HL-60 (cell line): ENCODE data around the gene GALNT17.

ENCODE experiments used
- DNase-seq, 2 experiments: peaks; one replicate each; pipeline ENCODE4 v3.0.0-alpha.2; 2010 to 2020; ENCODE audit warnings: low read depth in 1 of 2, low spot score in 1 of 2
- H3K27ac ChIP-seq: fragments of 250-450 bp; sonication (Bioruptor Pico); replicated peaks from 2 replicates; pipeline ENCODE4 v1.5.1; 2020; ENCODE audit warnings: mild to moderate bottlenecking, moderate library complexity
- H3K27me3 ChIP-seq: fragments of 250-450 bp; sonication (Bioruptor Pico); 2 replicates; pipeline ENCODE4 v1.5.1; 2021; ENCODE audit warnings: mild to moderate bottlenecking, moderate library complexity; ENCODE audit not compliant: insufficient read depth, poor library complexity, severe bottlenecking
- H3K4me3 ChIP-seq: replicated peaks from 2 replicates; pipeline ENCODE4 v1.5.1; 2011; ENCODE audit warnings: mild to moderate bottlenecking, control low read depth, low read length; ENCODE audit not compliant: insufficient read depth
- GABPA ChIP-seq: IDR thresholded peaks from 2 replicates; pipeline ENCODE4 v1.6.1; 2012; ENCODE audit warnings: low read depth
- POLR2AphosphoS5 ChIP-seq: IDR thresholded peaks from 2 replicates; pipeline ENCODE4 v1.6.1; 2012; ENCODE audit warnings: low read depth
- SPI1 ChIP-seq: IDR thresholded peaks from 2 replicates; pipeline ENCODE4 v1.6.1; 2012; ENCODE audit warnings: low read depth, mild to moderate bottlenecking, borderline replicate concordance
- TF ChIP-seq, protein P1 (sequence below): IDR thresholded peaks from 2 replicates; pipeline ENCODE4 v1.6.1; 2012; ENCODE audit warnings: low read depth; ENCODE audit not compliant: insufficient replicate concordance
- TF ChIP-seq, protein P2 (sequence below): IDR thresholded peaks from one replicate; pipeline ENCODE4 v1.5.1; 2011; ENCODE audit warnings: low read length, control low read depth, inconsistent platforms; ENCODE audit not compliant: insufficient read depth

Gene GALNT17

DNA sequence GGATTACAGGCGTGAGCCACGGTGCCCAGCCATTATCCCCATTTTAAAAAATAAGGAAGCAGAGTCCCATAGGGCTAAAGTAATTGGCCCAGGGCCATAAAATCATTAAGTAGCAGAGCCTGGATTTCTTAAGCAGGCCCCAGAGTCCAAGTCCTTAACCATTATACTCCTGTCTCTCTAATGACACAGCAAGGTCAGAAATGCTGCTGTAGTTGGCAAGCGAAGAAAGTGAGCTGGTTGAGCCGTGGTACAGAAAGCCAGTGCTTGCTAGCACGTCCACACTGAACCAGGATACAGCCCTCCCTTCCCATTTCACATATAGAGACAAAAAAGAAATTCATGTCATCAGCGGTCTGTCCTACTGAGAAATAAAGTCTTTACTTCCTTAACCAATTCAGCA lies 562.7 kb downstream of the GALNT17 start:
- TF ChIP-seq GABPA (no peak), POLR2AphosphoS5 (no peak), SPI1 (no peak)
- TF ChIP-seq, protein P1, sequence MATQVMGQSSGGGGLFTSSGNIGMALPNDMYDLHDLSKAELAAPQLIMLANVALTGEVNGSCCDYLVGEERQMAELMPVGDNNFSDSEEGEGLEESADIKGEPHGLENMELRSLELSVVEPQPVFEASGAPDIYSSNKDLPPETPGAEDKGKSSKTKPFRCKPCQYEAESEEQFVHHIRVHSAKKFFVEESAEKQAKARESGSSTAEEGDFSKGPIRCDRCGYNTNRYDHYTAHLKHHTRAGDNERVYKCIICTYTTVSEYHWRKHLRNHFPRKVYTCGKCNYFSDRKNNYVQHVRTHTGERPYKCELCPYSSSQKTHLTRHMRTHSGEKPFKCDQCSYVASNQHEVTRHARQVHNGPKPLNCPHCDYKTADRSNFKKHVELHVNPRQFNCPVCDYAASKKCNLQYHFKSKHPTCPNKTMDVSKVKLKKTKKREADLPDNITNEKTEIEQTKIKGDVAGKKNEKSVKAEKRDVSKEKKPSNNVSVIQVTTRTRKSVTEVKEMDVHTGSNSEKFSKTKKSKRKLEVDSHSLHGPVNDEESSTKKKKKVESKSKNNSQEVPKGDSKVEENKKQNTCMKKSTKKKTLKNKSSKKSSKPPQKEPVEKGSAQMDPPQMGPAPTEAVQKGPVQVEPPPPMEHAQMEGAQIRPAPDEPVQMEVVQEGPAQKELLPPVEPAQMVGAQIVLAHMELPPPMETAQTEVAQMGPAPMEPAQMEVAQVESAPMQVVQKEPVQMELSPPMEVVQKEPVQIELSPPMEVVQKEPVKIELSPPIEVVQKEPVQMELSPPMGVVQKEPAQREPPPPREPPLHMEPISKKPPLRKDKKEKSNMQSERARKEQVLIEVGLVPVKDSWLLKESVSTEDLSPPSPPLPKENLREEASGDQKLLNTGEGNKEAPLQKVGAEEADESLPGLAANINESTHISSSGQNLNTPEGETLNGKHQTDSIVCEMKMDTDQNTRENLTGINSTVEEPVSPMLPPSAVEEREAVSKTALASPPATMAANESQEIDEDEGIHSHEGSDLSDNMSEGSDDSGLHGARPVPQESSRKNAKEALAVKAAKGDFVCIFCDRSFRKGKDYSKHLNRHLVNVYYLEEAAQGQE = no peak
- TF ChIP-seq, protein P2, sequence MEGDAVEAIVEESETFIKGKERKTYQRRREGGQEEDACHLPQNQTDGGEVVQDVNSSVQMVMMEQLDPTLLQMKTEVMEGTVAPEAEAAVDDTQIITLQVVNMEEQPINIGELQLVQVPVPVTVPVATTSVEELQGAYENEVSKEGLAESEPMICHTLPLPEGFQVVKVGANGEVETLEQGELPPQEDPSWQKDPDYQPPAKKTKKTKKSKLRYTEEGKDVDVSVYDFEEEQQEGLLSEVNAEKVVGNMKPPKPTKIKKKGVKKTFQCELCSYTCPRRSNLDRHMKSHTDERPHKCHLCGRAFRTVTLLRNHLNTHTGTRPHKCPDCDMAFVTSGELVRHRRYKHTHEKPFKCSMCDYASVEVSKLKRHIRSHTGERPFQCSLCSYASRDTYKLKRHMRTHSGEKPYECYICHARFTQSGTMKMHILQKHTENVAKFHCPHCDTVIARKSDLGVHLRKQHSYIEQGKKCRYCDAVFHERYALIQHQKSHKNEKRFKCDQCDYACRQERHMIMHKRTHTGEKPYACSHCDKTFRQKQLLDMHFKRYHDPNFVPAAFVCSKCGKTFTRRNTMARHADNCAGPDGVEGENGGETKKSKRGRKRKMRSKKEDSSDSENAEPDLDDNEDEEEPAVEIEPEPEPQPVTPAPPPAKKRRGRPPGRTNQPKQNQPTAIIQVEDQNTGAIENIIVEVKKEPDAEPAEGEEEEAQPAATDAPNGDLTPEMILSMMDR = no peak
- Histone ChIP-seq H3K4me3 (no peak overlapping the region), H3K27ac (no peak overlapping the region), H3K27me3 (no peaks in the 10 kb centered on the region)
- no peak for DNase-seq

DNA sequence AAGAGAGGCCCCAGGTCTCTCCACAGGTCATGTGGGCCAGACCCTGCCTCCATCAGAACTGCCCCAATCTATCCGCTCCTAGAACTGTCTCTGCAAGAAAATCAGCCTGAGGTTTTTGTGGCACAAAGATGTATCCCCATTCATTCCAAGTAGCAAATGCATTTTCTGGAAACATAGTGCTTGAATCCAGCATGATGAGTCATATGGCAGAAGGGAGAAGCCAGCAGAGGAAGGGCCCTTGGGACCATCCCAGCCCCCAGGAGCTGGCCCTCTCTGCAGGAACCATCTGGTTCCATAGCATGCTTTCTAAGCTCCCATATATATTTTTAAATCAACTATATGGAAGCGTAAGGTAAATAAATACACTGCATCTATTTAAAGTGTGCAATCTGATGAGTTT lies 563.2 kb downstream of the GALNT17 start:
- H3K27me3 ChIP-seq = no peaks in the 10 kb centered on the region
- H3K27ac ChIP-seq = no peak overlapping the region
- TF ChIP-seq GABPA = no peak
- no peak for TF ChIP-seq POLR2AphosphoS5
- TF ChIP-seq SPI1 = no peak
- TF ChIP-seq, protein P1 = no peak
- TF ChIP-seq, protein P2 = no peak
- DNase-seq = no peak
- no peak overlapping the region for H3K4me3 ChIP-seq

DNA sequence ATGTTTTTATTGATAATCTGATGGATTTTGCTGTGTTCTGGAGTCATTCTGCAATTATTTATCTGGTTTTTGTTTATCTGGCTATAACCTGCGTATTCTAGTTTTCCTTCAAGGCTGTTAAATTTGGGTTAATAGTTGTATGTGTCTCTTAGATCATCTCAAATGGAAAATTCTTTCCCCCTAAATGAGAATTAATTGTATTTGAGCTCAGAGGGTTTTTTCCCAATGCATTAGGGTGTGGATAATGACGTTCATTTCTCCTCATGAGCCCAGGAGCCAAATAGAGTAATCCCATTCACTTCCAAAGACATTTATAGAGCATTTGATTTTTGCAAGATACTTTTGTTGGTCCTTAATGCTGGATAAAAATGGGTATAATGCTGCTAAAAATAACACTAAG lies 564.6 kb downstream of the GALNT17 start:
- no peak for TF ChIP-seq POLR2AphosphoS5
- TF ChIP-seq, protein P2 = no peak
- TF ChIP-seq, protein P1 = no peak
- TF ChIP-seq GABPA = no peak
- Histone ChIP-seq H3K27me3 (no peaks in the 10 kb centered on the region), H3K27ac (no peak overlapping the region), H3K4me3 (no peak overlapping the region)
- no peak for DNase-seq
